Cerebellar nuclear complex (tissue), 1 donor: ENCODE data around the gene PTP4A2.

ENCODE experiments used
- DNase-seq, 2 experiments: peaks; one replicate each; lab custom pipeline; 2025; lab: John Stamatoyannopoulos, UW

PTP4A2 gene

GRCh38 chr1:31886866-31887265 is 51.3 kb downstream of the PTP4A2 start:
- no peak for DNase-seq

- DNase-seq, result no peak
These were observed 52.3 kb downstream of the PTP4A2 start for GRCh38 chr1:31885851-31886250.

GRCh38 chr1:31883357-31883942 is 54.7 kb downstream of the PTP4A2 start:
- no peak for DNase-seq

- DNase-seq, result no peak
These were observed 56.5 kb downstream of the PTP4A2 start for GRCh38 chr1:31881688-31882000.

- no peak for DNase-seq
These were observed 57.0 kb downstream of the PTP4A2 start for GRCh38 chr1:31880957-31881687.

- DNase-seq, result no peak
These were observed 58.1 kb downstream of the PTP4A2 start for GRCh38 chr1:31879981-31880608.

- DNase-seq, result no peak
These were observed 60.1 kb downstream of the PTP4A2 start for GRCh38 chr1:31878058-31878457.

GRCh38 chr1:31877544-31877943 is 60.6 kb downstream of the PTP4A2 start:
- DNase-seq, result no peak

- no peak for DNase-seq
These were observed 62.4 kb downstream of the PTP4A2 start for GRCh38 chr1:31875636-31876236.

- DNase-seq, result no peak
These were observed 63.2 kb downstream of the PTP4A2 start for GRCh38 chr1:31874942-31875341.

GRCh38 chr1:31872658-31873636 is 65.2 kb downstream of the PTP4A2 start:
- DNase-seq, result no peak

GRCh38 chr1:31871703-31872102 is 66.5 kb downstream of the PTP4A2 start:
- no peak for DNase-seq

- DNase-seq, result no peak
These were observed 68.0 kb downstream of the PTP4A2 start for GRCh38 chr1:31870086-31870736.

- no peak for DNase-seq
These were observed 68.7 kb downstream of the PTP4A2 start for GRCh38 chr1:31869449-31869848.

GRCh38 chr1:31868862-31869261 is 69.3 kb downstream of the PTP4A2 start:
- no peak for DNase-seq

- no peak for DNase-seq
These were observed 70.6 kb downstream of the PTP4A2 start for GRCh38 chr1:31867546-31867945.

- DNase-seq, result no peak
These were observed 71.6 kb downstream of the PTP4A2 start for GRCh38 chr1:31866450-31867032.

- no peak for DNase-seq
These were observed 72.3 kb downstream of the PTP4A2 start for GRCh38 chr1:31865728-31866449.

GRCh38 chr1:31862071-31862470 is 76.1 kb downstream of the PTP4A2 start:
- DNase-seq, result no peak

- no peak for DNase-seq
These were observed 76.8 kb downstream of the PTP4A2 start for GRCh38 chr1:31861346-31861745.
